Astrocyte of the hippocampus (primary cell): Measurements from ENCODE around the gene KSR2.

Experiments
- DNase-seq: peaks from one replicate; pipeline ENCODE4 v3.0.0; 2011; ENCODE audit warnings: low read depth, low spot score

KSR2 gene

DNA sequence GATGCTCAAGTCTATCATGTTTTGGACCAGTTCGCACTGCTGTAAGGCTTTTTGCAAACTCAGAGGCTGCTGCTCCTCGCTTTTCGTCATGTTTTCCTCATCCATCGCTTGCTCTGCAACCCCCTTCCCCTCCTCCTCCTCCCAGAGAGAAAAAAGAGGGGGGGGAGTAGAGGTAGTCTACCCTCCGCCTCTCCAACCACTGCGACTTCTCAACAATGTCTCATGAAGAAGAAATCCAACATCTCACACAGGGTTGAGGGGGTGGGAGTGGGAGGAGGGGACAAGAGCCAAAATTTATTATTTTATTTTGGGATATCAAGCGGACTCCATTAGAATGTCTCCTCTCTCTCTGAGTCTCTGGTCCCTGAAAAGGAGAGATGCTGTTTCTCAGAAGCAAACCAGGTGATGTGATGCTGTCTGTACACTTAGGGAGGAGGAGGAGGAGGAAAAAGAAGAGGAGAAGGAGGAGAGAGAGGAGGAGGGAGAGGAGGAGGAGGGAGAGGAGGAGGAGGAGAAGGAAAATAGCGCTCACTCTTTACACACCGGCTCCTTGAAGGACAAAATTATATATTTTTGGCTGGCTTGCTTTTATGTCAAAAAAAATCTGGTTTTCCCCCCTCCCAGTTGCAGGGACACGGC lies 520 bp downstream of the KSR2 start:
- DNase-seq, result no peak

DNA sequence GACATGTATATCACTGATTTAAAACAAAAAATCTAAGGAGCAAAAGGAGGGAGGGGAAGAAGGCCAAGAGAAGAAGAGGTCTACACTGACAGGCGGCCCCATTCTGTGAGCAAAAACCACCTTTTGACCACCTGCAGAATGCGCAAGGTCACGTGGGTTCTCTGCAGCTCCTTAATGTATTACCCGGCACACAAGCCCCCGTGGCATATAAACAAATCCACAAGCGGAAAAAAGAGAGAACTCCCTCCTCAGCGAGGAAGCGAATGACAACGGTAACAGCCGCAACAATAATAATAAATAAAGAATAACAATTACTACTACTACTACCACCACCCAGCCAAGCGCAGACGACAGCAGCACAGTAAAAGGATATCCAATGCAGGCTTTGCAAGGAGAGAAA lies 1.3 kb downstream of the KSR2 start:
- no peak for DNase-seq

DNA sequence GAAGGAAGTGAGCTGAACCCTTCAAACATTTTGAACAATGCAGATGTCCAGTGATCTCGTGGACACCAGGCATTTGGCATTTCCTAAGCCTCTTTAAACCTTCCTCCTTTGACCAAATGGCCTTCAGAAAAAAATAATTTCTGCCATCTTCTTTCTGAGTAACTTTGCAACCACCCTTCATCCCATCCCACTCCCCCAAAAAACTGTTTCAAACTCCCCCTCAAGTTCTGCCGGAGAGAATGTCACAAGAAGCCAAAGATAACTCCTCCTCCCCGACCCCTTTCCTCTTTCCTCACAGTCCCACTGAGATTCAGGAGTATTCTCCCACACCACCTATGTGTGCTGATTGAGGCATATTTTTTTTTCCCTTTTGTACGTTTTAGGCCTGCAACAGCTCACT lies 1.7 kb downstream of the KSR2 start:
- DNase-seq, result no peak

DNA sequence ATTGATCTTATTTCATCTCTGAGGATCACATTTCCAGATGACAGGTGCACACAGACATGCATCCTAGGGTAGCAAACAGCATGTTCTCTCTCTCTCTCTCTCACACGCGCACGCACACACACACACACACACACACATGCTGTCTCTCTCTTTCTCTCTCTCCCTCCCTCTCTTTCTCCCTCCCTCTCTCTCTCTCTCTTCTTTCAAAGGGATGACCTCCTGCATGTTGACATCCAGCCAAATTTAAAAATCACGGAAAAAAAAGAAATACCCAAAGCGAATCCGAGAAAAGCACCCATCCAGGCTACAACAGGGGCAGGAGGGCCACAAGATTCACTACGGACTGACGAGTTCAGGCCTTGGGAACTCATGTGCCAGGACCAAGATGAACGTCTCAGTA lies 2.3 kb downstream of the KSR2 start:
- DNase-seq, result no peak

DNA sequence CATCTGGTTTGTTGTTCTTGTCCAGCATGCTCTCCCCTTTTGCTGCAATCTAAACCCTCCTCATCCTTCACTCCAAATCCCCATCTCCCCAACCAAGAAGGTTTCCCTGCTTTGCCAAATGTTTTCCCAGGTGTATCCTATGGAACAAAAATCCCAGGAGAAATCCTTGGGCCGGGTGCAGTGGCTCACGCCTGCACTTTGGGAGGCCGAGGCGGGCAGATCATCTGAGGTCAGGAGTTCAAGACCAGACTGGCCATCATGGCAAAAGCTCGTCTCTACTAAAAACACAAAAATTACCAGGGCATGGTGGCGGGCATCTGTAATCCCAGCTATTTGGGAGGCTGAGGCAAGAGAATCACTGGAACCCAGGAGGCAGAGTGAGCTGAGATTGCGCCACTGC lies 5.0 kb downstream of the KSR2 start:
- no peak for DNase-seq

DNA sequence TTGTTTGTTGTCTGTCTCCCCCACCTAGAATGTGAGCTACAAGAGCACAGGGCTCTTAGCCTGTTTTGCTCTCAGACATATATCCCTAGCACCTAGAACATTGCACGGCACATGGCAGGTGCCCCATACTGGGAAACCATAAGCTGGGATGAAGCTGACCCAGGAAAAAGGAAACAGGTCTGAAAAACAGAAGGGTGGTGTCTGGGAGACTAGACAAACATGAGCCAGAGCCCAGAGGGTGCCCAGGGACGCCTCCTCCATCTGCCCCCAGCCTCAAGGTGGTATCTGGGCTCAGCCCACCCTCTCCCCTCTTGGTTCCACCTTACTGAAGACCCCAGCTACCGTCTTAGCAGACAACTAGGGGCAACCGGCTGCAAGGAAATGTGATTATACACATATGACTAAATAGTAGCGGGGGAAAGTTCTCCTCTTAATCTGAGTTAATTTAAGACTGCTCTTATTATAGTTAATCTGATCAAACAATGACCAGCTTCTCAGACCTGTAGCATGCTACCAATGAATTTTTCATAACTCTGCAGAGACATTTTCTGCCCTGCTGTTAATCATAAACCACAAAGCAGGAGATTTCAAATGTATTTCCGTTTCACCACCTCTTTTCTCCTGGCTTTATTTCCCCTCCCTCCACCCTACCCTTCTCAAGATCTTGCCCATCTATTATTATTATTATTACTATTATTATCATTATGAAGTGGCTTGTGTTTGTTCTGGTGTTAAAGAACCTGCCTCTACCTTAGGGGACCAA lies 31.9 kb downstream of the KSR2 start:
- no peak for DNase-seq

DNA sequence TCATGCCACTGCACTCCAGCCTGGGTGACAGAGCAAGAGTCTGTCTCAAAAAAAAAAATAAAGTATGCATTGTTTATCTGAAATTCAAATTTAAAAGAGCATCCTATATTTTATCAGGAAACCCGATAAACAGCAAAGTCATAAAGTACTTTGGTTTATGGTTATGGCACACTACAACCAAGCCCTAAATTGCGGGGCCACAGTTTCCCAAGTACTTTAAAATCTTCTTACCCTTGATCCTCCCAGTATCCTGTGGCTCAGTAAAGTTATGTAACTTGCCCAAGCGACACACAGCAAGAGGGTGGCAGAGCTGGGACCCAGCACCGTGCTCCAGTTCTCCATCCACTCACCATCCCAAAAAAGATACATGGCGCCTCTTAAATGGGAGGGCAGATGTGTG lies 35.2 kb downstream of the KSR2 start:
- DNase-seq, result no peak

DNA sequence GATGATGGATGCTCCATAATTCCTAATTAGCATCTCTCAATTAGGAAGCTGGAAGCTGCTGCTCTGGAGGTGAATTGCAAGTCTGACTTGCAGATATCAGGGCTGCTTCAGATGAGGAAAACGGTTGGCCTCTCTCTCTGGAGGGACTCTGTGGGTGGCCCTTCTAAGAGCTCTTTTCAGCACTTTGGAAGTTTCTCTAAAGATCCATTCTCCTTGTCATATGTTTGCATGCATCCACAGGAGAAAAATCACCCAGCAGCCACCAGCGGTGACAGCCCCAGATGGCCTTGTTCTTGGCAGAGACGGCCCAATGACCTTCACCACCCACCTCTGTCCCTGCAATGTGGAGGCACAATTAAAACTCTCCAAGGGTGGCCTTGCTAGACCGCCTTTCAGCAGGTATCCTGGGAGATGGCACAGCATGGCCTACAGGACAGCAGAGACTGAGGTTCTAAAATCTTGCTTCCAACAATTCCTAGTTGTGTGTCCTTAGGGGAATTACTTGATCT lies 42.3 kb downstream of the KSR2 start:
- no peak for DNase-seq

DNA sequence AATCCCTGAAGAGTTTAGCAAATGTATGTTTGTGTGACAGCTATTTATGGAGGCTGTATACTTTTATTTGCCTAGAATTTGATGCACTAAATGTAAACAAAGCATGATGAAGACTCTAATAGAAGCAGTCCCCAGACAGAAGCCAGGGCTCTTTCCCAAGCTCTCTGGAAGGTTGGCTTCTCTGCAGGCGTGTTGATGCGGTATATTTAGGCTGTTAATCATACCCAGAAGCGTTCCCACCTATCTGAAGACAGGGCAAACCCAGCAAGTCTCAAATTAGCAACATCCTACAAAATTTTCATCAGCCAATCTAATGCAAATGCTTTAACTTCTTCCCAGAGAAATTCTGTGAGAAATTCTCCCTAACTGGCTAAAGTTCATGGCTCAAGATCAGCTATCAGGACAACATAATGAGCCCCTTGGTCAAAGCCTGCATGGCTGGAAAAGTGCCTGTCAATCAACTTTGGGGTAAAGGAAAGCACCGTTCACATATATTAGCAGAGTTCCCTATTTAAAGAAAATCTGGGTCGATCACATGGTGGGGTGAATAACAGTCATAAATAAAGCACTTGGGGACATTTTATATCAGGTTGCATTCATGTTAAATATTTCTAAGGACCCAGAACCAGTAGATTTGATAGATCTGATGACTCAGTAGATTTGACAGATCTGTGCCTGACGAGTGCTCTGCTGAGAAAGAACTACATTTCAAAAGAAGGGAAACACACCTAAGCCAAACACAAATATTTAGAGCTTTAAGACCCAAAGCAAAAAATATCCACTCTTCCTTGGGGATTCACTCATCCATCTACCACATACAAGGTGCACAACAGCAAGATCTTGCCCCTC lies 46.6 kb downstream of the KSR2 start:
- DNase-seq, result no peak

DNA sequence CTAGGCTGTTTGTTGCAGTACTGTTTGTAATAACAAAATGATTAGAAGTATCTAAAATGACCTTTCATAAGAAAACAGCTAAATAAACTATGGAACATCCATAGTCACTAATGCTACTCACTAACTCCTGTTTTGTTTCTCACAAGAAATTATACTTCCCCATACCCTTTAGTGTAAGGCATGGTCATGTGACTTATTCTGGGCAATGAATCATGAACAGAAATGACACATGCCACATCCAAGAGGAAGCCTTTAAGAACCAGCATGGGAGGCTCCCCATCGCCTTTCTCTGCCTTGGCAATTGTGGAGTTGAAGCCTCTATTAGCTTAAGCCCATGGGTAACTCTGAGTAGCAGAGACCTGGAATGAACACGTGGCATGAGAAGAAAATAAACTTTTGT lies 49.3 kb downstream of the KSR2 start:
- no peak for DNase-seq

DNA sequence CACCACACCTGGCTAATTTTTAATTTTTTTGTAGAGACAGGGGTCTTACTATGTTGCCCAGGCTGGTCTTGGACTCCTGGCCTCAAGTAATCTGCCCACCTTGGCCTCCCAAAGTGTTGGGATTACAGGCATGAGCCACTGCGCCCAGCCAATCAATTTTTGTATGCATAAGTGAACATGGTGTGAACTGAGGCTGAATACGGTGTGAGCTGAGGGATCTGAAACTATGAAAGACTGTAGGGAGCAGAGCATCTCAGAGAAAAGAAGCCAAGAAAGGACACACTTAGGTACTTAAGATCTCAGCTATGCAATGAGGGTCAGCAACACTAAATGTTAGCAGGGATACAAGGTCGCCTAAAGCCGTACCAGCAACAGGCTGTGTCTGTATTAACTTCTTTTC lies 54.1 kb downstream of the KSR2 start:
- DNase-seq, result no peak

DNA sequence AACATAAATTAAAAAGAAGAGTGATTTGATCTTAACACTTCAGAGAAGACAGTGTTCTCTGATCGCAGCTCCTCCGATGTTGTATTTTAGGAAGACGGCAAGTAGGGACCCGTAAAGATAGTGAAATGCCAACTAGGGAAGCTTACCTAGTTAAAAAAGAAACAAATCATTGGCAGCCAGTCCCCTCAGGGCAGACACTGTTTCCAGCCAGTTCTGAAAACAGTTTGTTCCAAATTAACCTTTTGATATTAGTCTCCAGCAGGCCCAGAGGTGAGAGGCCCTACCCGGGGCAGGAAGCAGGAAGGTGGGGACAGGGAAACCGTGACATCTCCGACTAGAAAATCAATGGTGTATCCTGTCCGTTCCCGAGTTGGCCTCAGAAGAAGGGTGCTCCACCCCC lies 56.0 kb downstream of the KSR2 start:
- no peak for DNase-seq

DNA sequence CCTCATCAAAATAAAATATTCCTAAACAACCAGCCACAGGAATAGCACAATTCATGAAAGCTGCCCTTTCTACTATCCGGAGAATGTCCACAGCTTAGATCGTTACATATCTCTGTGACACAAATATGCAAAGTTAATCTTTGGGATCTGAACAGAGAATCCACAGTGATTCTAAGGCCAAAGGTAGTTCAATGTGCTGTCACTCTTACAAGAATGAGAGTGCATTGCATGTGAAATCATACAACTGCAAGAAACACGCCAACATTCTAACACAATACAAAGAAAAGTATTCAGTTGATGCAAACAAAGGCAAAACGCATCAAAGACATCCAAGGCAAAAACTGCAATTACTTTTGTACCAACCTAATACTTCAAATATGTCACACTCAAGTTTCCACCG lies 60.4 kb downstream of the KSR2 start:
- no peak for DNase-seq

DNA sequence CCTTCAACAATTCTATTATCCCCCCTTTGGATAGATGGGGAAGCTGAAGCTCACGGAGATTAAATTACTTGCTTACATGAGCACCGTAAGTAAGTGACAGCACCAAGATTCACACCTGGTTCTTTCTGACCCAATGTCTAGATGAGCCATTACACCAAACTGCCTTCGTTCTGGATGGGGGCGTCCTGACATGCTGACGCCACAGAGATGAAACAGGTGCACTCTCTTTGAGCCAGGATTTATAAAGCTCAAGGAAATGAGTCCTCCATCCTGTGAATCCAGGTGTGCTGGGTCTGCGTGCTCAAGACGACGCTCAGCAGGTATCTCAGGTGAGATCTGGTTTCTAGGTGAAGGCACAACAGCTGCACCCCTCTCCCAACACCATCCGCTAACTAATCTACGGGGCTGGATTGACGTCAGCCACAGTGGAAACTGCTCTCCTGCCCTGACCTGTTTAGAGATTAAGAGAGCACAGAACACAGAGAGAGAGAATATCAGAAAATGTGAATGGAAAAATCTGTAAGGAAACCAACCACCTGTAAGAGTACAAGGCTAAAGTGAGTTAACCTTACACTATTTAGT lies 61.6 kb downstream of the KSR2 start:
- DNase-seq, result no peak

DNA sequence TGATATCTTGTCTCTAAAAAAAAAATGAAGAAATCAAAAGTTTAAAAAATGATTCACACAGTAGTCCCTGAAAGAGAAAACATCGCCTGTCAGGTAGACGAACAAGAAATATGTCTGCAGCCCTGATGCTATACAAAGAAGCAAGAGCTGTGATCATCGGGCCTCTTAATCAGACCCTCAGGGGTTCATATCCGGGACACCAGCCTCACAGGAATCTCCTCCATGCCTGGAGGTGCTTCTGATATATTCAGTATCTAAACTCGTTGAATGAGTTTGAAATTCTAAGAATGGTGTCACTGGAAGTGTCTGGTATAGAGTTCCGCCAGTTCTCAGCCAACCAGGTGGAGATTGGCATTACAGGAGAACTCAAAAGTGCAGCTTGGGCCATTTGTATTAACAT lies 64.7 kb downstream of the KSR2 start:
- no peak for DNase-seq

DNA sequence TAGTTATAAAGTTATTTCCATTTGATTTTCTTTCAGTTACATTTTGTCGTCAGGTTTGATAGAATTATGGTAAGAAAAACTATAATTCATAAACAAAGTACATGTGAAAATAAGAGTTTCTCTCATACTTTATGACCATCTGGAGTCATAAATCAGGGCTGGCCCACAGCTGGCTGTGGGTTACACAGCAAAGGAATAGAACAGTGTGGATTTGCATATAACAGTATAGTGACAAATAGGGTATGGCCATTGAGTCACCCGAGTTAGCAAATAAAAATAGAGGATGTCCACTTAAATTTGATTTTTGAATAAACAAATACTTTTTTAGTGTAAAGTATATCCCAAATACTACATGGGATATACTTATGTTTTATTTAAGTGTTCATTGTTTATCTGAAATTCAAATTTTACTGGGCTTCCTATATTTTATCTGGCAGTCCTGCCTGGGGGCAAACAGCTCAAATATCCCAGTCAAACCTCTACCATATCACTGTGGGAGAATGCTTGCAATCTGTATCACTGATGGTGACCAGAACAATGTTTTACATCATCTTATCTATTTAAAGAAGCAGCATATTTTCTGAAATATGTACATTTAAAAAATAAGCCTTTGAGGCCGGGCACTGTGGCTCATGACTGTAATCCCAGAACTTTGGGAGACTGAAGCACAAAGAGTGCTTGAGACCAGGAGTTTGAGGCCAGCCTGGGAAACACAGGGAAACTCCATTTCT lies 65.5 kb downstream of the KSR2 start:
- no peak for DNase-seq

DNA sequence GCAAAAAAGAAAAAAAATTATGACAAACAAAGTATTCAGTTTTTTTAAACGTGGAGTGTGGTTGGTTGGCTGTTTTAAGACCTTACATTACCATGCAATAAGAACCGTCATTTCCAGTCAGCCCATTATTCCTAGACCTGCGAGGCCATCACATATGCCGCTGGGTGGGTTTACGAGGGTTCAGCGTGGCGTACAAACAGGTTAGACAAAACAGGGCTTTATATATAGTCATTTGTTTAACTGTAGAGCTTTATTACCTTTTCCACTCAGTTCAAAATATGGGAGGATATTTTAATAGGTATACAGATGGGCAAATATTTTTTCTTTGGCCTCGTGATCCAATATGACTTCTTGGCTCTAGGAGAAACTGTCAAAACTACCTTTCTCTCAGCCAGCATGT lies 67.2 kb downstream of the KSR2 start:
- no peak for DNase-seq

DNA sequence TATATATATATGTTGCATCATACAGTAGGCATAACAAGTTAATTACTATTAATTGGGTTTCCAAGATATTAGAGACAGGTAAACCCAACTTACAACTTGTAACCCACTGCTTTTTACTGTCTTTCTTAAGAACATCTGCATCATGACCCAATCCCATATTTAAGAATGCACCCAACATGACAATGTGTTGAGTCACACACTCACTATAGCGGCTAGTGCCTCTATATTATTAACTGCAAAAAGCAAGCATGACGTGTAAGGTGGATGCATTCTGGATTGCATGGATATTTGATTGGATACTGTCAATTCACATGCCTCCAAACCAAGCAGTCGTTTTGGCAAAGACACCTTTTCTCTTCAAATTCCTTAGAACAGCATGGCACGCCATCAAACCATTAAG lies 68.2 kb downstream of the KSR2 start:
- DNase-seq, result peak; percentile 4

DNA sequence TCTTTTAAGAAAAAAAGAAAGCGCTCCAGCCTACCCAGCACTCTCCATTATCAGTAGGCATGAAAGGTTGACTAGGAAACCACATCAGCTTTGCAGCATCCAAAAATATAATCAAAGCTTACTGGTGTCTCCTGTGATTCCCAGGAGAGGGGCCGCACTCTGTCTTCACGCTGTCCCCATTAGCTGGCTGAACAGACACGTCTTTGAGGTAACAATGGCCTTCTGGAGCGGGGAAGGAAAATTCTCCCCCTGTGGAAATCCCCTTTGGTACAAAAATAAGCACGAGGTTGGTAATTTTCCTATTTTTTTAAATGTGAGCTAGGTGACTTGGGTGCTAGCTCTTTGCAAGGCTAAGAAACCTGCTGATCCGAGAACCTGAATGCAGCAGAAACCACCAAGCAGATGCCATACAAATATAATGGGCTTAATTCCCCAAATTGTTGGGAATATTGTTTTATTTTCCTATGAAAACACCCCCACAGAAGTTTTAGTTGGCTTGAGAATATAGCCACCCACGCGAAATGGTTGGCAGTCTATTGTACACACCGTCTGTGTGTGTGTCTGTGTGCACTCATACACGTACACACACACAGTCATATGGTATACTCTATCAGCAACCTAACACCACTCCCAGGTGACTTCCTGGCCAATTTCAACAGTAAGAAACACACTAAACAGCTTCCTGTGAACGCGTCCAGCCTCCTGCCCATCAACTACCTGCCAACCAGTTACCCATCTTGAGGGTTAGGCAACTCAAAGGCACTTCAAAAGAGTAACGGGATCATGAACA lies 71.2 kb downstream of the KSR2 start:
- no peak for DNase-seq

DNA sequence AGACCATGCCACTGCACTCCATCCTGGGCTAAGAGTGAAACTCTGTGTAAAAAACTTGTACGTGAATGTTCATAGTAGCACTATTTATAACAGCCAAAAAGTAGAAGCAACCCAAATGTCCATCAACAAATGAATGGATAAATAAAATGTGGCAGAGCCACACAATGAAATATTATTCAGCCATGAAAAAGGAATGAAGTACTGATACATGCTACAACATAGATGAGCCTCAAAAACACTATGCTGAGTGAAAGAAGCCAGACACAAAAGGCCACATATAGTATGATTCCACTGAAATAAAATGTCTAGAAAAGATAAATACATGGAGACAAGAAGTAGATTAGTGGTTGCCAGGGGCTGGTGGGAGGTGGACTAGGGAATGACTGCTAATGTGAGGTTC lies 72.8 kb downstream of the KSR2 start:
- DNase-seq, result no peak

DNA sequence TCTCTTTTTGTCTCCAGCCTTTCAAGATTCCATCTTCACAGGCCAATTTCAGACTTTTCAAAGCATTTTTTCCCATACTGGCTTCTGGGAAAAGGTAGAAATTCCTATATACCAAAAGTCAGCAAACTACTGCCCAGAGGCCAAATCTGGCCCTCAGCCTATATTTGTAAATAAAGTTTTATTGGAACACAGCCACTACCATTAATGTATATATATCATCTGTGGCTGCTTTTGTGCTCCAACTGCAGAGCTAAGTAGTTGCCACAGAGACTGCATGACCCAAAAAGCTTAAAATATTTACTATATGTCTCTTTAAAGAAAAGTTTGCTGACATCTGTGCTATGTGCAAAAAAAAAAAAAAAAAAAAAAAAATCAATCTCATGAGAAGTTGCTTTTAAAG lies 76.3 kb downstream of the KSR2 start:
- DNase-seq, result no peak
